Measurements from ENCODE around the gene FBXO2.

- TF ChIP-seq CTCF (IDR thresholded peaks at IDR 0.05) (no peak), POLR2A (IDR thresholded peaks at IDR 0.05) (no peak)
Measured at GRCh38 chr1:11654939-11655808, 945 bp upstream of the FBXO2 start.

Data from heart left ventricle (tissue), 13 donors.